Ishikawa (cell line): ENCODE results near the gene AGAP9.

Experiments used
- CEBPB ChIP-seq: IDR thresholded peaks from 2 replicates; pipeline ENCODE4 v1.6.1; 2012
- CREB1 ChIP-seq: IDR thresholded peaks from 2 replicates; pipeline ENCODE4 v1.6.1; 2012; ENCODE audit warnings: low read depth
- EGR1 ChIP-seq: IDR thresholded peaks from 2 replicates; pipeline ENCODE4 v1.6.1; 2012
- EP300 ChIP-seq: IDR thresholded peaks from 2 replicates; pipeline ENCODE4 v1.6.1; 2012; ENCODE audit warnings: borderline replicate concordance
- FOXM1 ChIP-seq: IDR thresholded peaks from 2 replicates; pipeline ENCODE4 v1.6.1; 2012; ENCODE audit warnings: low read depth, borderline replicate concordance
- NFIC ChIP-seq: IDR thresholded peaks from 2 replicates; pipeline ENCODE4 v1.6.1; 2012
- RAD21 ChIP-seq: IDR thresholded peaks from 2 replicates; pipeline ENCODE4 v1.6.1; 2012; ENCODE audit warnings: low read depth
- TAF1 ChIP-seq: IDR thresholded peaks from 2 replicates; pipeline ENCODE4 v1.6.1; 2012; ENCODE audit warnings: low read depth, mild to moderate bottlenecking
- TCF12 ChIP-seq: IDR thresholded peaks from 2 replicates; pipeline ENCODE4 v1.6.1; 2012; ENCODE audit warnings: low read depth
- TEAD4 ChIP-seq: IDR thresholded peaks from 2 replicates; pipeline ENCODE4 v1.6.1; 2012
- YY1 ChIP-seq: IDR thresholded peaks from 2 replicates; pipeline ENCODE4 v1.6.1; 2012; ENCODE audit warnings: low read depth
- ZBTB7A ChIP-seq: IDR thresholded peaks from 2 replicates; pipeline ENCODE4 v1.6.1; 2012; ENCODE audit warnings: low read depth
- TF ChIP-seq, protein P1 (sequence below): IDR thresholded peaks from 2 replicates; pipeline ENCODE4 v1.6.1; 2012
- TF ChIP-seq, protein P2 (sequence below): IDR thresholded peaks from 2 replicates; pipeline ENCODE4 v1.6.1; 2012; ENCODE audit warnings: low read depth, mild to moderate bottlenecking
- TF ChIP-seq, protein P3 (sequence below): IDR thresholded peaks from 2 replicates; pipeline ENCODE4 v1.6.1; 2012

Gene AGAP9

DNA sequence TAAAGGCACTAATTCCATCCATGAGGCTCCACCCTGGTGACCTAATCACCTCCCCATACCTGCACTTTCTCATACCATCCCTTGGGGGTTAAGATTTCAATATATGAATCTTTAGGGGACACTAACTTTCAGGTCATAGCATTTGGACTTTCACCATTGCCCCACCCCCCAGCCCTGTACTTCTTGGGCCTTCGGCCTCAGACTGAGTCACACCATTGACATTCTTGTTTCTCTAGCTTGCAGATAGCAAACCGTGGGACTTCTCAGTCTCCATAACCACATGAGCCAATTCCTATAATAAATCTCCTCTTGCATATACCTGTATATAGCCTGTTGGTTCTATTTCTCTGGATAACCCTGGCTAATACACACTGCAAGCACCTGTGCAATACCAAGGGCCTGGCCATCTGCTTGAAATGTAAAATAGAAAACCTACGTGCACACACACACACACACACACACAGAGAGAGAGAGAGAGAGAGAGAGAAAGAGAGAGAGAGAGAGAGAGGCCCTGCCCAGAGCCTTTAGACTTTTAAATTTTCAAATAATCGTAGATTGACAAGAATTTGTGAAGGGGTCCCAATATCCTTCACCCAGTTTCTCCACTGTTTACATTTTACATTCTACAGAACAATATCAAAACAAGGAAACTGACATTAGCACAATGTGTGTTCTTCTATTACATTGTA is 64.8 kb downstream of the AGAP9 start:
- TF ChIP-seq EP300 (no peak), FOXM1 (no peak), EGR1 (no peak), TCF12 (no peak), ZBTB7A (no peak), TEAD4 (no peak), NFIC (no peak), CEBPB (no peak), TAF1 (no peak), CREB1 (no peak), YY1 (no peak), RAD21 (no peak)
- TF ChIP-seq, protein P1, sequence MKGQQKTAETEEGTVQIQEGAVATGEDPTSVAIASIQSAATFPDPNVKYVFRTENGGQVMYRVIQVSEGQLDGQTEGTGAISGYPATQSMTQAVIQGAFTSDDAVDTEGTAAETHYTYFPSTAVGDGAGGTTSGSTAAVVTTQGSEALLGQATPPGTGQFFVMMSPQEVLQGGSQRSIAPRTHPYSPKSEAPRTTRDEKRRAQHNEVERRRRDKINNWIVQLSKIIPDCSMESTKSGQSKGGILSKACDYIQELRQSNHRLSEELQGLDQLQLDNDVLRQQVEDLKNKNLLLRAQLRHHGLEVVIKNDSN = no peak
- TF ChIP-seq, protein P2, sequence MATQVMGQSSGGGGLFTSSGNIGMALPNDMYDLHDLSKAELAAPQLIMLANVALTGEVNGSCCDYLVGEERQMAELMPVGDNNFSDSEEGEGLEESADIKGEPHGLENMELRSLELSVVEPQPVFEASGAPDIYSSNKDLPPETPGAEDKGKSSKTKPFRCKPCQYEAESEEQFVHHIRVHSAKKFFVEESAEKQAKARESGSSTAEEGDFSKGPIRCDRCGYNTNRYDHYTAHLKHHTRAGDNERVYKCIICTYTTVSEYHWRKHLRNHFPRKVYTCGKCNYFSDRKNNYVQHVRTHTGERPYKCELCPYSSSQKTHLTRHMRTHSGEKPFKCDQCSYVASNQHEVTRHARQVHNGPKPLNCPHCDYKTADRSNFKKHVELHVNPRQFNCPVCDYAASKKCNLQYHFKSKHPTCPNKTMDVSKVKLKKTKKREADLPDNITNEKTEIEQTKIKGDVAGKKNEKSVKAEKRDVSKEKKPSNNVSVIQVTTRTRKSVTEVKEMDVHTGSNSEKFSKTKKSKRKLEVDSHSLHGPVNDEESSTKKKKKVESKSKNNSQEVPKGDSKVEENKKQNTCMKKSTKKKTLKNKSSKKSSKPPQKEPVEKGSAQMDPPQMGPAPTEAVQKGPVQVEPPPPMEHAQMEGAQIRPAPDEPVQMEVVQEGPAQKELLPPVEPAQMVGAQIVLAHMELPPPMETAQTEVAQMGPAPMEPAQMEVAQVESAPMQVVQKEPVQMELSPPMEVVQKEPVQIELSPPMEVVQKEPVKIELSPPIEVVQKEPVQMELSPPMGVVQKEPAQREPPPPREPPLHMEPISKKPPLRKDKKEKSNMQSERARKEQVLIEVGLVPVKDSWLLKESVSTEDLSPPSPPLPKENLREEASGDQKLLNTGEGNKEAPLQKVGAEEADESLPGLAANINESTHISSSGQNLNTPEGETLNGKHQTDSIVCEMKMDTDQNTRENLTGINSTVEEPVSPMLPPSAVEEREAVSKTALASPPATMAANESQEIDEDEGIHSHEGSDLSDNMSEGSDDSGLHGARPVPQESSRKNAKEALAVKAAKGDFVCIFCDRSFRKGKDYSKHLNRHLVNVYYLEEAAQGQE = no peak
- TF ChIP-seq, protein P3, sequence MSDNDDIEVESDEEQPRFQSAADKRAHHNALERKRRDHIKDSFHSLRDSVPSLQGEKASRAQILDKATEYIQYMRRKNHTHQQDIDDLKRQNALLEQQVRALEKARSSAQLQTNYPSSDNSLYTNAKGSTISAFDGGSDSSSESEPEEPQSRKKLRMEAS = no peak

- no peak for TF ChIP-seq CREB1
- no peak for TF ChIP-seq TCF12
- no peak for TF ChIP-seq CEBPB
- TF ChIP-seq, protein P2 = no peak
- TF ChIP-seq, protein P3 = no peak
- TF ChIP-seq, protein P1 = no peak
- no peak for TF ChIP-seq YY1
- TF ChIP-seq TAF1 = no peak
- no peak for TF ChIP-seq EGR1
Observed at GRCh38 chr10:47457826-47458225, 65.6 kb downstream of the AGAP9 start.

- TF ChIP-seq CEBPB (no peak), TAF1 (no peak), RAD21 (no peak), NFIC (no peak), ZBTB7A (no peak), FOXM1 (no peak), EP300 (no peak), YY1 (no peak), TEAD4 (no peak), TCF12 (no peak), EGR1 (no peak), CREB1 (no peak)
- TF ChIP-seq, protein P3 = no peak
- TF ChIP-seq, protein P2 = no peak
- TF ChIP-seq, protein P1 = no peak
Observed at GRCh38 chr10:47457528-47457820, 66.0 kb downstream of the AGAP9 start.
